Endothelial cell of umbilical vein (primary cell): Measurements from ENCODE around the gene MTF1. TPM values are rescaled to one million over a fixed set of nuclear protein-coding genes. Genes with fewer than 3 reads are reported as not detected.

Experiments
- BruUV-seq: library from RNA; stranded (reverse); fragments of 400-500 nt; replicated peaks from 2 replicates; lab custom pipeline; 2021; lab: Mats Ljungman, UMichigan
- CTCF ChIA-PET: fragments of 300-600, 350-600 bp; sonication (Branson Sonifier 250); formaldehyde crosslinking; loops from one replicate; lab custom pipeline; 2021; ENCODE audit warnings: antibody characterized with exemption, inconsistent platforms; lab: Charles Lee
- POLR2A ChIA-PET: fragments of 300-600, 350-600 bp; sonication (Branson Sonifier 250); formaldehyde crosslinking; loops from one replicate; lab custom pipeline; 2021; ENCODE audit warnings: antibody characterized with exemption, inconsistent platforms; lab: Charles Lee
- DNase-seq: peaks from one replicate; pipeline ENCODE4 v3.0.0-alpha.2; 2011; ENCODE audit warnings: low read depth, low spot score
- FAIRE-seq: peaks from 2 replicates; lab custom pipeline; 2011; peaks lifted over from hg19 to GRCh38; lab: Jason Lieb, UNC
- H2AFZ ChIP-seq: 2 replicates; pipeline ENCODE4 v1.6.0; 2012; ENCODE audit warnings: low read depth, low read length, control low read depth, inconsistent platforms
- H3K27ac ChIP-seq: 2 replicates; pipeline ENCODE4 v1.5.1; 2011; ENCODE audit warnings: low read depth, mild to moderate bottlenecking, control low read depth, low read length, moderate library complexity; ENCODE audit not compliant: insufficient read depth
- H3K27me3 ChIP-seq, 2 experiments: 2 replicates each; pipeline versions ENCODE4 v1.6.0 to v1.6.1; 2011; ENCODE audit warnings: low read length in 2 of 2, mixed read lengths in 1 of 2; ENCODE audit not compliant: control insufficient read depth in 2 of 2, insufficient read depth in 2 of 2
- H3K36me3 ChIP-seq, 2 experiments: 2 replicates in 1 of 2; 3 replicates in 1 of 2; pipeline ENCODE4 v1.5.1; 2011; ENCODE audit warnings: low read length in 2 of 2, mild to moderate bottlenecking in 1 of 2, moderate library complexity in 1 of 2; ENCODE audit not compliant: control insufficient read depth in 2 of 2, insufficient read depth in 2 of 2; ENCODE audit errors: extremely low read depth in 1 of 2
- H3K4me1 ChIP-seq: 3 replicates; pipeline ENCODE4 v1.5.1; 2011; ENCODE audit warnings: mild to moderate bottlenecking, low read length; ENCODE audit not compliant: control insufficient read depth, insufficient read depth; ENCODE audit errors: extremely low read depth
- H3K4me2 ChIP-seq: 2 replicates; pipeline ENCODE4 v1.6.1; 2011; ENCODE audit warnings: low read length, control low read depth, mixed read lengths; ENCODE audit not compliant: insufficient read depth
- H3K4me3 ChIP-seq, 3 experiments: fragments of 200-600 bp in 1 of 3; sonication (generic), shearing (Covaris generic) in 1 of 3; replicated peaks in 1 of 3; 2 replicates each; pipeline ENCODE4 v1.5.1; 2011 to 2016; ENCODE audit warnings: control low read depth in 3 of 3, low read length in 3 of 3, mild to moderate bottlenecking in 2 of 3, inconsistent platforms in 1 of 3, low read depth in 1 of 3, moderate library complexity in 1 of 3; ENCODE audit not compliant: insufficient read depth in 1 of 3
- H3K79me2 ChIP-seq: 2 replicates; pipeline ENCODE4 v1.6.0; 2012; ENCODE audit warnings: low read length, inconsistent platforms; ENCODE audit not compliant: control insufficient read depth, insufficient read depth
- H3K9ac ChIP-seq: replicated peaks from 2 replicates; pipeline ENCODE3; 2011; ENCODE audit warnings: low read length, control low read depth; ENCODE audit not compliant: insufficient read depth; ENCODE audit errors: extremely low read depth
- H3K9me1 ChIP-seq: replicated peaks from 3 replicates; pipeline ENCODE4 v1.6.0; 2011; ENCODE audit warnings: mild to moderate bottlenecking, low read length; ENCODE audit not compliant: control insufficient read depth, insufficient read depth; ENCODE audit errors: extremely low read depth
- H3K9me3 ChIP-seq: replicated peaks from 2 replicates; pipeline ENCODE4 v1.5.1; 2012; ENCODE audit warnings: low read length, inconsistent platforms; ENCODE audit not compliant: control insufficient read depth, insufficient read depth
- H4K20me1 ChIP-seq: replicated peaks from 2 replicates; pipeline ENCODE3; 2011; ENCODE audit warnings: mild to moderate bottlenecking, low read length; ENCODE audit not compliant: control insufficient read depth, insufficient read depth; ENCODE audit errors: extremely low read depth
- EZH2 ChIP-seq: IDR thresholded peaks from 2 replicates; pipeline ENCODE4 v1.6.1; 2012; ENCODE audit warnings: borderline replicate concordance, low read depth, mild to moderate bottlenecking, moderate library complexity, low read length, inconsistent platforms; ENCODE audit not compliant: severe bottlenecking
- FOS ChIP-seq: IDR thresholded peaks from 2 replicates; pipeline ENCODE4 v1.6.1; 2011; ENCODE audit warnings: mild to moderate bottlenecking, low read length, moderate library complexity, borderline replicate concordance; ENCODE audit not compliant: insufficient read depth
- GATA2 ChIP-seq: IDR thresholded peaks from 2 replicates; pipeline ENCODE4 v1.7.0; 2011; ENCODE audit warnings: low read depth, mild to moderate bottlenecking, moderate library complexity, mixed read lengths, low read length; ENCODE audit not compliant: insufficient read length, insufficient read depth
- JUN ChIP-seq: IDR thresholded peaks from 2 replicates; pipeline ENCODE4 v1.6.1; 2011; ENCODE audit warnings: borderline replicate concordance, low read depth; ENCODE audit not compliant: insufficient read length, insufficient read depth
- MYC ChIP-seq: IDR thresholded peaks from one replicate; pipeline ENCODE4 v1.6.1; 2011; ENCODE audit warnings: mild to moderate bottlenecking, low read depth, low read length
- POLR2A ChIP-seq: IDR thresholded peaks from 2 replicates; pipeline ENCODE4 v1.6.1; 2012; ENCODE audit warnings: low read depth, mild to moderate bottlenecking, control low read depth, low read length
- POLR2AphosphoS5 ChIP-seq: IDR thresholded peaks from 2 replicates; pipeline ENCODE4 v1.6.1; 2012; ENCODE audit warnings: low read depth, mild to moderate bottlenecking, control low read depth, low read length, moderate library complexity; ENCODE audit not compliant: insufficient read depth
- dilution Hi-C: fragments of 300-500 bp; cut with MboI; formaldehyde crosslinking; loops from one replicate; pipeline ENCODE4 v1.15.0; 2019; ENCODE audit warnings: low sequenced_read_pairs; ENCODE audit not compliant: extremely low pct_ligation_motif_present
- intact Hi-C: fragments of 100-400 bp; cut with micrococcal nuclease; formaldehyde crosslinking; loops from one replicate; pipeline ENCODE4 v1.10.0; 2022
- polyA plus RNA-seq, 4 experiments: library from polyadenylated mRNA; depleted of rRNA in 3 of 4; stranded (reverse) in 3 of 4; unstranded in 1 of 4; fragments of >200 nt; gene quantifications; 2 replicates each; pipeline versions ENCODE4 v1.2.1 to v1.2.3, GENCODE V29; 2011 to 2012; ENCODE audit warnings: missing spikeins in 1 of 4
- total RNA-seq: library from RNA; stranded (reverse); gene quantifications from 2 replicates; pipeline ENCODE4 v1.2.3, GENCODE V29; 2021
- TF ChIP-seq, protein P1 (sequence below), 2 donors: IDR thresholded peaks; 1 replicate in 1 of 2; 2 replicates in 1 of 2; pipeline ENCODE4 v1.5.1; 2011; ENCODE audit warnings: low read length in 2 of 2, mild to moderate bottlenecking in 2 of 2, moderate library complexity in 2 of 2, control low read depth in 1 of 2, inconsistent platforms in 1 of 2, low read depth in 1 of 2; ENCODE audit not compliant: insufficient read depth in 1 of 2; ENCODE audit errors: extremely low read depth in 1 of 2
- TF ChIP-seq, protein P2 (sequence below): IDR thresholded peaks from 2 replicates; pipeline ENCODE4 v1.6.1; 2011; ENCODE audit not compliant: insufficient read depth, insufficient read length

The MTF1 gene
- total and polyA plus RNA-seq, 2 donors (not counting 3 experiments of a cell fraction or from before 2014, with no cell fraction given), result 4.9 to 18.5 TPM

DNA sequence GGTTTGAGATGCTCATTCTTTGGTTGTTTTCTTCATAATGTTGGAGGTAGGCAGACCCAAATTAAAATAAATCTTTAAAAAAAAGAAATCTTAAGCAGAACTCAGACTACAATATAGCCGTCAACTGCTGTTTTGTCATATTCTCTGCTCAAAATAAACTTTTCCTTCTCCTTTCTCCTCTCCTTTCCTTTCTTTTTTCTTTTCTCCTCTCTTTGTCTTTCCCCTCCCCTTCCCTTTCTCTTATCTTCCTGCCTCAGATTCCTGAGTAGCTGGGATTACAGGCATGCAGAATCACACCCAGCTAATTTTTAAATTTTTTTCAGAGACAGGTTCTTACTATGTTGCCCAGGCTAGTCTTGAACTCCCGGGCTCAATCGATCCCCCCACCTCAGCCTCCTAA is 24.8 kb upstream of the MTF1 start:
- no peaks in the 10 kb centered on the region for H3K4me1 ChIP-seq
- no peak overlapping the region for H2AFZ ChIP-seq
- CTCF ChIA-PET, result no interaction called here
- no peak overlapping the region for H3K27ac ChIP-seq
- FAIRE-seq (no peak), DNase-seq (no peak)
- no TSS peak for BruUV-seq
- POLR2A ChIA-PET, result no interaction called here
- H3K36me3 ChIP-seq, result peaks cover 0 to 34% of the 10 kb centered on the region in 2 experiments
- no peak overlapping the region for H3K4me3 ChIP-seq
- no peaks in the 10 kb centered on the region for H3K9me3 ChIP-seq
- H3K27me3 ChIP-seq, result no peaks in the 10 kb centered on the region
- no peaks in the 10 kb centered on the region for H3K79me2 ChIP-seq
- dilution Hi-C loops, result no loop called here
- H3K9me1 ChIP-seq, result no peaks in the 10 kb centered on the region
- H3K9ac ChIP-seq, result no peak overlapping the region
- intact Hi-C loops, result no loop called here
- no peak for TF ChIP-seq FOS
- TF ChIP-seq JUN, result no peak
- TF ChIP-seq POLR2AphosphoS5, result no peak
- no peak for TF ChIP-seq MYC
- no peak for TF ChIP-seq EZH2
- TF ChIP-seq, protein P1, sequence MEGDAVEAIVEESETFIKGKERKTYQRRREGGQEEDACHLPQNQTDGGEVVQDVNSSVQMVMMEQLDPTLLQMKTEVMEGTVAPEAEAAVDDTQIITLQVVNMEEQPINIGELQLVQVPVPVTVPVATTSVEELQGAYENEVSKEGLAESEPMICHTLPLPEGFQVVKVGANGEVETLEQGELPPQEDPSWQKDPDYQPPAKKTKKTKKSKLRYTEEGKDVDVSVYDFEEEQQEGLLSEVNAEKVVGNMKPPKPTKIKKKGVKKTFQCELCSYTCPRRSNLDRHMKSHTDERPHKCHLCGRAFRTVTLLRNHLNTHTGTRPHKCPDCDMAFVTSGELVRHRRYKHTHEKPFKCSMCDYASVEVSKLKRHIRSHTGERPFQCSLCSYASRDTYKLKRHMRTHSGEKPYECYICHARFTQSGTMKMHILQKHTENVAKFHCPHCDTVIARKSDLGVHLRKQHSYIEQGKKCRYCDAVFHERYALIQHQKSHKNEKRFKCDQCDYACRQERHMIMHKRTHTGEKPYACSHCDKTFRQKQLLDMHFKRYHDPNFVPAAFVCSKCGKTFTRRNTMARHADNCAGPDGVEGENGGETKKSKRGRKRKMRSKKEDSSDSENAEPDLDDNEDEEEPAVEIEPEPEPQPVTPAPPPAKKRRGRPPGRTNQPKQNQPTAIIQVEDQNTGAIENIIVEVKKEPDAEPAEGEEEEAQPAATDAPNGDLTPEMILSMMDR (IDR thresholded peaks at IDR 0.05; ENCODE audit: extremely low read depth in 1 of 2, insufficient read depth in 1 of 2, low read depth in 1 of 2, low read length in 2 of 2), result no peak
- TF ChIP-seq POLR2A, result no peak
- no peak for TF ChIP-seq GATA2
- TF ChIP-seq, protein P2, sequence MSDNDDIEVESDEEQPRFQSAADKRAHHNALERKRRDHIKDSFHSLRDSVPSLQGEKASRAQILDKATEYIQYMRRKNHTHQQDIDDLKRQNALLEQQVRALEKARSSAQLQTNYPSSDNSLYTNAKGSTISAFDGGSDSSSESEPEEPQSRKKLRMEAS, result no peak
- no peak overlapping the region for H3K4me2 ChIP-seq
- H4K20me1 ChIP-seq, result no peaks in the 10 kb centered on the region
